Measurements from ENCODE around the gene TPRX1. TPM values are rescaled to one million over a fixed set of nuclear protein-coding genes. Genes with fewer than 3 reads are reported as not detected.

The TPRX1 gene
- total and polyA plus RNA-seq, 9 of the 15 experiments (the other 6 are each of a cell fraction or from before 2014, with no cell fraction given) = not detected

DNA sequence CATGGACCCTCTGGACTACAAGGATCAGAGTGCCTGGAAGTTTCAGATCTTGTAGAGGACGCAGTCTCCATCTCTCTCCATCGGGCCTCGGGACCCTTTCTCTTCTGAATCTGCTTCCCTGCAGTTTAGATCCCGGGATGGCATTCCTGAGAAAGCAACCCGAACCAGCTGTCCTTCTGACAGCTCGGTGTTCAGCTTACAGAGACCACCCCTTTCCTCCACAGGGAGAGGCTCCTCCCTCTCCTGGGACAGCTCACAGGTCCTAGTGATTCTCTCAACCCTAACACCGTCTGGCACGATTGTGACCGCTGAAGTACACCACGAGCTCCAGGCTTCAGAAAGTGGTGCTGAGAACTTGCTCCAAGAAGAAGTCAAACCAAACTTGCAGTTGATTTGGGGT lies 35.6 kb upstream of the TPRX1 start:
- H3K79me2 ChIP-seq (ENCODE audit: control insufficient read depth, insufficient read depth, low read length) = no peaks in the 10 kb centered on the region
- in situ Hi-C loops (cut with MboI) = no loop called here
- ChIA-PET CTCF (ENCODE audit: low intra/inter-chr PET ratio) (no interaction called here), POLR2A (interaction anchor here (0.5 to 0.6 kb wide), 3 partner anchors 11 to 1464 kb away, joined by 3 to 4 read pairs (median 3); no protein-coding TSS in a partner anchor)
- no peak overlapping the region for H3K27ac ChIP-seq (ENCODE audit: extremely low read depth, low read depth, low read length)
- 0 out of 2 replicates have a peak overlapping the region, but pooled peaks have one; percentile 30 for H2AFZ ChIP-seq (ENCODE audit: low read depth, low read length)
- FAIRE-seq = no peak
- H4K20me1 ChIP-seq (replicated peaks; ENCODE audit: control insufficient read depth, insufficient read depth, low read length) = no peaks in the 10 kb centered on the region
- intact Hi-C loops (cut with micrococcal nuclease) = no loop called here
- TF ChIP-seq HEY1 (CRISPR knock-in tag; IDR thresholded peaks at IDR 0.05; ENCODE audit: borderline replicate concordance) = no peak
- TF ChIP-seq, protein P1, sequence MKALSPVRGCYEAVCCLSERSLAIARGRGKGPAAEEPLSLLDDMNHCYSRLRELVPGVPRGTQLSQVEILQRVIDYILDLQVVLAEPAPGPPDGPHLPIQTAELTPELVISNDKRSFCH (CRISPR knock-in tag; IDR thresholded peaks at IDR 0.05) = no peak
- TF ChIP-seq, protein P1 (tag; IDR thresholded peaks at IDR 0.05) = no peak
- TF ChIP-seq NR3C1 (CRISPR knock-in tag; IDR thresholded peaks at IDR 0.05) = no peak
- TF ChIP-seq, protein P2, sequence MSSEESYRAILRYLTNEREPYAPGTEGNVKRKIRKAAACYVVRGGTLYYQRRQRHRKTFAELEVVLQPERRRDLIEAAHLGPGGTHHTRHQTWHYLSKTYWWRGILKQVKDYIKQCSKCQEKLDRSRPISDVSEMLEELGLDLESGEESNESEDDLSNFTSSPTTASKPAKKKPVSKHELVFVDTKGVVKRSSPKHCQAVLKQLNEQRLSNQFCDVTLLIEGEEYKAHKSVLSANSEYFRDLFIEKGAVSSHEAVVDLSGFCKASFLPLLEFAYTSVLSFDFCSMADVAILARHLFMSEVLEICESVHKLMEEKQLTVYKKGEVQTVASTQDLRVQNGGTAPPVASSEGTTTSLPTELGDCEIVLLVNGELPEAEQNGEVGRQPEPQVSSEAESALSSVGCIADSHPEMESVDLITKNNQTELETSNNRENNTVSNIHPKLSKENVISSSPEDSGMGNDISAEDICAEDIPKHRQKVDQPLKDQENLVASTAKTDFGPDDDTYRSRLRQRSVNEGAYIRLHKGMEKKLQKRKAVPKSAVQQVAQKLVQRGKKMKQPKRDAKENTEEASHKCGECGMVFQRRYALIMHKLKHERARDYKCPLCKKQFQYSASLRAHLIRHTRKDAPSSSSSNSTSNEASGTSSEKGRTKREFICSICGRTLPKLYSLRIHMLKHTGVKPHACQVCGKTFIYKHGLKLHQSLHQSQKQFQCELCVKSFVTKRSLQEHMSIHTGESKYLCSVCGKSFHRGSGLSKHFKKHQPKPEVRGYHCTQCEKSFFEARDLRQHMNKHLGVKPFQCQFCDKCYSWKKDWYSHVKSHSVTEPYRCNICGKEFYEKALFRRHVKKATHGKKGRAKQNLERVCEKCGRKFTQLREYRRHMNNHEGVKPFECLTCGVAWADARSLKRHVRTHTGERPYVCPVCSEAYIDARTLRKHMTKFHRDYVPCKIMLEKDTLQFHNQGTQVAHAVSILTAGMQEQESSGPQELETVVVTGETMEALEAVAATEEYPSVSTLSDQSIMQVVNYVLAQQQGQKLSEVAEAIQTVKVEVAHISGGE (CRISPR knock-in tag; IDR thresholded peaks at IDR 0.05) = no peak
- no peak for TF ChIP-seq ZNF644 (tag; IDR thresholded peaks at IDR 0.05; ENCODE audit: low read depth)
- no peak for TF ChIP-seq ZBTB1 (CRISPR knock-in tag; IDR thresholded peaks at IDR 0.05; ENCODE audit: borderline replicate concordance, low read depth)
- TF ChIP-seq POLR2B (IDR thresholded peaks at IDR 0.05; ENCODE audit: low read depth, partially characterized antibody) = no peak
- no peak for TF ChIP-seq ZFPM2 (CRISPR knock-in tag; IDR thresholded peaks at IDR 0.05)
- TF ChIP-seq ZNF445 (CRISPR knock-in tag; IDR thresholded peaks at IDR 0.05; ENCODE audit: low read depth) = no peak
- no peak for TF ChIP-seq ZNF780A (CRISPR knock-in tag; IDR thresholded peaks at IDR 0.05)
- no peak for TF ChIP-seq ARID2 (IDR thresholded peaks at IDR 0.05)
- no peak for TF ChIP-seq TEAD4 (IDR thresholded peaks at IDR 0.05; ENCODE audit: low read length)
- no peak for TF ChIP-seq TEAD4 (CRISPR knock-in tag; IDR thresholded peaks at IDR 0.05; ENCODE audit: borderline replicate concordance)
- BruUV-seq (replicated peaks) = no TSS peak
- no peak overlapping the region; a peak in 1 of 4 replicates for H3K9ac ChIP-seq (ENCODE audit: insufficient read depth in 1 of 2, low read depth in 2 of 2, low read length in 2 of 2)
- DNase-seq (ENCODE audit: extremely low read depth in 1 of 4, low spot score in 3 of 4) = no peak
- H3K4me1 ChIP-seq (replicated peaks in 1 of 2; ENCODE audit: control insufficient read depth in 2 of 2, insufficient read depth in 2 of 2, low read length in 2 of 2) = peaks cover 0 to 5% of the 10 kb centered on the region in 2 experiments; a peak in 2 of 5 replicates
- H3K9me3 ChIP-seq (replicated peaks; ENCODE audit: control insufficient read depth, insufficient read depth, low read depth, low read length) = no peaks in the 10 kb centered on the region; the same call in 1 of the 2 replicates
- no peak overlapping the region for H3K4me3 ChIP-seq
- no peak overlapping the region for H3K4me2 ChIP-seq (ENCODE audit: insufficient read depth, low read length)
- no peaks in the 10 kb centered on the region for H3K9me1 ChIP-seq (ENCODE audit: control insufficient read depth, insufficient read depth, low read length)
- 20% methylated on average over 10 of the region's 10 CpGs for WGBS (ENCODE audit: insufficient coverage, low coverage, missing lambda C conversion rate)
- H3K27me3 ChIP-seq (ENCODE audit: control insufficient read depth in 2 of 2, insufficient read depth in 2 of 2, low read length in 2 of 2) = peaks cover 2 to 11% of the 10 kb centered on the region in 2 experiments
- no peaks in the 10 kb centered on the region for H3K36me3 ChIP-seq (ENCODE audit: control insufficient read depth, insufficient read depth, low read length)
- no peak for ATAC-seq
